Measurements from ENCODE around the gene GOLGA7B.

GRCh38 chr10:97886286-97886685 lies 36.6 kb downstream of the GOLGA7B start:
- TF ChIP-seq CTCF (IDR thresholded peaks at IDR 0.05) = no peak
- no peak for TF ChIP-seq RCOR1 (IDR thresholded peaks at IDR 0.05; ENCODE audit: low read length)
- no peak for TF ChIP-seq JUND (IDR thresholded peaks at IDR 0.05)
- no peak for TF ChIP-seq ELF1 (IDR thresholded peaks at IDR 0.05)
- no peak for TF ChIP-seq YY1 (IDR thresholded peaks at IDR 0.05; ENCODE audit: low read depth)

Data from SK-N-SH (cell line).